Epidermal melanocyte (primary cell): ENCODE measurements around the gene TAS2R39.

Source experiments
- DNase-seq: peaks from one replicate; pipeline ENCODE4 v3.0.0; 2011; ENCODE audit warnings: low spot score; ENCODE audit not compliant: insufficient read length

Gene TAS2R39

GRCh38 chr7:143216151-143216550 lies 32.9 kb downstream of the TAS2R39 start:
- no peak for DNase-seq

- no peak for DNase-seq
Measured at GRCh38 chr7:143216686-143217085, 33.5 kb downstream of the TAS2R39 start.

GRCh38 chr7:143217806-143218205 lies 34.6 kb downstream of the TAS2R39 start:
- DNase-seq = no peak

- DNase-seq = no peak
Measured at GRCh38 chr7:143221286-143221685, 38.1 kb downstream of the TAS2R39 start.

- no peak for DNase-seq
Measured at GRCh38 chr7:143221737-143222136, 38.5 kb downstream of the TAS2R39 start, which contains the start of gene TAS2R40. TSS of gene TAS2R40 (plus strand) at chr7:143222037. CDS start at chr7:143222079, 42 bp downstream.

- no peak for DNase-seq
Measured at GRCh38 chr7:143222782-143223181, 39.6 kb downstream of the TAS2R39 start.

GRCh38 chr7:143223784-143224183 lies 40.6 kb downstream of the TAS2R39 start:
- no peak for DNase-seq

- DNase-seq = no peak
Measured at GRCh38 chr7:143225047-143225446, 41.8 kb downstream of the TAS2R39 start.

GRCh38 chr7:143227806-143228205 lies 44.6 kb downstream of the TAS2R39 start:
- no peak for DNase-seq

- no peak for DNase-seq
Measured at GRCh38 chr7:143229054-143229790, 46.0 kb downstream of the TAS2R39 start.

GRCh38 chr7:143230602-143231457 lies 47.6 kb downstream of the TAS2R39 start:
- no peak for DNase-seq
